ENCODE results near the gene PPFIA3.

PPFIA3 gene

GRCh38 chr19:49101160-49101559, 18.2 kb upstream of the PPFIA3 start:
- no peak overlapping the region for H3K9ac ChIP-seq (ENCODE audit: low read length)
- no peaks in the 10 kb centered on the region for H3K9me2 ChIP-seq (replicated peaks; ENCODE audit: insufficient read depth, low read length)
- no peak overlapping the region for H3K27ac ChIP-seq (ENCODE audit: low read length)
- H3K4me1 ChIP-seq (ENCODE audit: low read length), result no peaks in the 10 kb centered on the region
- no peaks in the 10 kb centered on the region for H3K27me3 ChIP-seq (replicated peaks; ENCODE audit: insufficient read depth, low read length)
- DNase-seq, result no peak
- H3K36me3 ChIP-seq (replicated peaks; ENCODE audit: insufficient read depth, low read length), result peaks cover 17% of the 10 kb centered on the region
- peaks cover 15% of the 10 kb centered on the region; the same call in 1 of the 2 replicates for H3F3A ChIP-seq (ENCODE audit: insufficient read depth, low read length)
- H3K79me2 ChIP-seq (ENCODE audit: low read length), result peaks cover 45% of the 10 kb centered on the region
- H3K9me3 ChIP-seq (replicated peaks; ENCODE audit: insufficient read depth, low read length), result no peaks in the 10 kb centered on the region
- H3K4me2 ChIP-seq (ENCODE audit: low read depth, low read length), result no peak overlapping the region
- H3K4me3 ChIP-seq (ENCODE audit: low read length), result no peak overlapping the region
- no peak overlapping the region for H2AFZ ChIP-seq (ENCODE audit: low read length)
- peaks cover 4% of the 10 kb centered on the region; the same call in 1 of the 2 replicates for H4K20me1 ChIP-seq (ENCODE audit: insufficient read depth, low read length)
- TF ChIP-seq EZH2 (optimal IDR thresholded peaks at IDR 0.05; ENCODE audit: low read depth, low read length) (no peak), CTCF (IDR thresholded peaks at IDR 0.05; ENCODE audit: low read length) (no peak), EZH2phosphoT487 (IDR thresholded peaks at IDR 0.05; ENCODE audit: low read length) (no peak)

- Histone ChIP-seq H3K9ac (ENCODE audit: low read length) (no peak overlapping the region), H3K9me2 (replicated peaks; ENCODE audit: insufficient read depth, low read length) (no peaks in the 10 kb centered on the region), H3K27me3 (replicated peaks; ENCODE audit: insufficient read depth, low read length) (no peaks in the 10 kb centered on the region), H3K36me3 (replicated peaks; ENCODE audit: insufficient read depth, low read length) (peaks cover 17% of the 10 kb centered on the region), H3K4me3 (ENCODE audit: low read length) (no peak overlapping the region), H2AFZ (ENCODE audit: low read length) (no peak overlapping the region), H3F3A (ENCODE audit: insufficient read depth, low read length) (peaks cover 12% of the 10 kb centered on the region; the same call in 1 of the 2 replicates), H3K4me2 (ENCODE audit: low read depth, low read length) (no peak overlapping the region), H3K4me1 (ENCODE audit: low read length) (no peaks in the 10 kb centered on the region), H4K20me1 (ENCODE audit: insufficient read depth, low read length) (peaks cover 1% of the 10 kb centered on the region; the same call in 1 of the 2 replicates), H3K79me2 (ENCODE audit: low read length) (peaks cover 40% of the 10 kb centered on the region), H3K9me3 (replicated peaks; ENCODE audit: insufficient read depth, low read length) (no peaks in the 10 kb centered on the region), H3K27ac (ENCODE audit: low read length) (no peak overlapping the region)
- no peak for DNase-seq
- TF ChIP-seq CTCF (IDR thresholded peaks at IDR 0.05; ENCODE audit: low read length) (no peak), EZH2 (optimal IDR thresholded peaks at IDR 0.05; ENCODE audit: low read depth, low read length) (no peak), EZH2phosphoT487 (IDR thresholded peaks at IDR 0.05; ENCODE audit: low read length) (no peak)
Measured at GRCh38 chr19:49102303-49102702, 17.0 kb upstream of the PPFIA3 start.

GRCh38 chr19:49103331-49104085, 15.8 kb upstream of the PPFIA3 start:
- TF ChIP-seq CTCF (IDR thresholded peaks at IDR 0.05; ENCODE audit: low read length), result no peak
- TF ChIP-seq EZH2phosphoT487 (IDR thresholded peaks at IDR 0.05; ENCODE audit: low read length), result no peak
- no peak for TF ChIP-seq EZH2 (optimal IDR thresholded peaks at IDR 0.05; ENCODE audit: low read depth, low read length)
- Histone ChIP-seq H3K27me3 (replicated peaks; ENCODE audit: insufficient read depth, low read length) (no peaks in the 10 kb centered on the region), H3K36me3 (replicated peaks; ENCODE audit: insufficient read depth, low read length) (peaks cover 12% of the 10 kb centered on the region), H3K9me3 (replicated peaks; ENCODE audit: insufficient read depth, low read length) (no peaks in the 10 kb centered on the region), H3K4me1 (ENCODE audit: low read length) (no peaks in the 10 kb centered on the region), H3F3A (ENCODE audit: insufficient read depth, low read length) (peaks cover 9% of the 10 kb centered on the region; the same call in 1 of the 2 replicates), H3K27ac (ENCODE audit: low read length) (no peak overlapping the region), H3K4me2 (ENCODE audit: low read depth, low read length) (no peak overlapping the region), H2AFZ (ENCODE audit: low read length) (no peak overlapping the region), H3K4me3 (ENCODE audit: low read length) (no peak overlapping the region), H3K9ac (ENCODE audit: low read length) (no peak overlapping the region), H3K79me2 (ENCODE audit: low read length) (peaks cover 28% of the 10 kb centered on the region), H4K20me1 (ENCODE audit: insufficient read depth, low read length) (no peaks in the 10 kb centered on the region; the same call in 1 of the 2 replicates), H3K9me2 (replicated peaks; ENCODE audit: insufficient read depth, low read length) (no peaks in the 10 kb centered on the region)
- no peak for DNase-seq
